ENCODE results near the gene PTGDR.

PTGDR gene

GRCh38 chr14:52310541-52310940 lies 43.0 kb downstream of the PTGDR start:
- Histone ChIP-seq H3K9me3 (ENCODE audit: control insufficient read depth, insufficient read depth, low read length) (no peaks in the 10 kb centered on the region), H3K36me3 (ENCODE audit: insufficient read depth, low read length) (no peaks in the 10 kb centered on the region), H3K9ac (ENCODE audit: low read depth, low read length) (no peak overlapping the region), H3K4me1 (ENCODE audit: insufficient read depth, low read length) (no peaks in the 10 kb centered on the region)

- no peaks in the 10 kb centered on the region for H3K36me3 ChIP-seq (ENCODE audit: insufficient read depth, low read length)
- H3K4me1 ChIP-seq (ENCODE audit: insufficient read depth, low read length) = no peaks in the 10 kb centered on the region
- no peaks in the 10 kb centered on the region for H3K9me3 ChIP-seq (ENCODE audit: control insufficient read depth, insufficient read depth, low read length)
- no peak overlapping the region for H3K9ac ChIP-seq (ENCODE audit: low read depth, low read length)
Observed at GRCh38 chr14:52312931-52313355, 45.4 kb downstream of the PTGDR start.

GRCh38 chr14:52313462-52313861 lies 46.0 kb downstream of the PTGDR start:
- Histone ChIP-seq H3K4me1 (ENCODE audit: insufficient read depth, low read length) (no peaks in the 10 kb centered on the region), H3K9ac (ENCODE audit: low read depth, low read length) (peak overlapping the region; percentile 62; the same call in 1 of the 2 replicates), H3K36me3 (ENCODE audit: insufficient read depth, low read length) (no peaks in the 10 kb centered on the region), H3K9me3 (ENCODE audit: control insufficient read depth, insufficient read depth, low read length) (no peaks in the 10 kb centered on the region)

GRCh38 chr14:52313903-52314594 lies 46.6 kb downstream of the PTGDR start, which contains the start of gene PTGER2:
TSS of gene PTGER2 (plus strand) at chr14:52314312. CDS start at chr14:52314549, 237 bp downstream.
- no peaks in the 10 kb centered on the region for H3K9me3 ChIP-seq (ENCODE audit: control insufficient read depth, insufficient read depth, low read length)
- H3K4me1 ChIP-seq (ENCODE audit: insufficient read depth, low read length) = no peaks in the 10 kb centered on the region
- peak within 1 kb of the TSS; percentile 62; the same call in 1 of the 2 replicates for H3K9ac ChIP-seq (ENCODE audit: low read depth, low read length)
- no peaks in the 10 kb centered on the region for H3K36me3 ChIP-seq (ENCODE audit: insufficient read depth, low read length)

GRCh38 chr14:52314595-52315354 lies 47.3 kb downstream of the PTGDR start:
- Histone ChIP-seq H3K4me1 (ENCODE audit: insufficient read depth, low read length) (no peaks in the 10 kb centered on the region), H3K36me3 (ENCODE audit: insufficient read depth, low read length) (no peaks in the 10 kb centered on the region), H3K9me3 (ENCODE audit: control insufficient read depth, insufficient read depth, low read length) (no peaks in the 10 kb centered on the region), H3K9ac (ENCODE audit: low read depth, low read length) (peak overlapping the region; percentile 62; the same call in 1 of the 2 replicates)

- no peaks in the 10 kb centered on the region for H3K4me1 ChIP-seq (ENCODE audit: insufficient read depth, low read length)
- no peaks in the 10 kb centered on the region for H3K36me3 ChIP-seq (ENCODE audit: insufficient read depth, low read length)
- H3K9ac ChIP-seq (ENCODE audit: low read depth, low read length) = peak overlapping the region; percentile 62; the same call in 1 of the 2 replicates
- H3K9me3 ChIP-seq (ENCODE audit: control insufficient read depth, insufficient read depth, low read length) = peaks cover under 1% of the 10 kb centered on the region; the same call in 1 of the 2 replicates
Observed at GRCh38 chr14:52315355-52315718, 47.8 kb downstream of the PTGDR start.

GRCh38 chr14:52318062-52318461 lies 50.6 kb downstream of the PTGDR start:
- Histone ChIP-seq H3K9me3 (ENCODE audit: control insufficient read depth, insufficient read depth, low read length) (peaks cover 5% of the 10 kb centered on the region), H3K36me3 (ENCODE audit: insufficient read depth, low read length) (no peaks in the 10 kb centered on the region), H3K9ac (ENCODE audit: low read depth, low read length) (no peak overlapping the region), H3K4me1 (ENCODE audit: insufficient read depth, low read length) (no peaks in the 10 kb centered on the region)

GRCh38 chr14:52318826-52319645 lies 51.5 kb downstream of the PTGDR start:
- peaks cover 10% of the 10 kb centered on the region for H3K9me3 ChIP-seq (ENCODE audit: control insufficient read depth, insufficient read depth, low read length)
- no peak overlapping the region for H3K9ac ChIP-seq (ENCODE audit: low read depth, low read length)
- H3K4me1 ChIP-seq (ENCODE audit: insufficient read depth, low read length) = no peaks in the 10 kb centered on the region
- H3K36me3 ChIP-seq (ENCODE audit: insufficient read depth, low read length) = no peaks in the 10 kb centered on the region

- Histone ChIP-seq H3K9ac (ENCODE audit: low read depth, low read length) (no peak overlapping the region), H3K36me3 (ENCODE audit: insufficient read depth, low read length) (no peaks in the 10 kb centered on the region), H3K9me3 (ENCODE audit: control insufficient read depth, insufficient read depth, low read length) (peaks cover 10% of the 10 kb centered on the region), H3K4me1 (ENCODE audit: insufficient read depth, low read length) (no peaks in the 10 kb centered on the region)
Observed at GRCh38 chr14:52319919-52320318, 52.4 kb downstream of the PTGDR start.

GRCh38 chr14:52325126-52325525 lies 57.6 kb downstream of the PTGDR start:
- no peak overlapping the region for H3K9ac ChIP-seq (ENCODE audit: low read depth, low read length)
- no peaks in the 10 kb centered on the region for H3K36me3 ChIP-seq (ENCODE audit: insufficient read depth, low read length)
- H3K4me1 ChIP-seq (ENCODE audit: insufficient read depth, low read length) = no peaks in the 10 kb centered on the region
- H3K9me3 ChIP-seq (ENCODE audit: control insufficient read depth, insufficient read depth, low read length) = peaks cover 10% of the 10 kb centered on the region

GRCh38 chr14:52325630-52326029 lies 58.1 kb downstream of the PTGDR start:
- Histone ChIP-seq H3K4me1 (ENCODE audit: insufficient read depth, low read length) (no peaks in the 10 kb centered on the region), H3K9ac (ENCODE audit: low read depth, low read length) (no peak overlapping the region), H3K36me3 (ENCODE audit: insufficient read depth, low read length) (no peaks in the 10 kb centered on the region), H3K9me3 (ENCODE audit: control insufficient read depth, insufficient read depth, low read length) (peaks cover 7% of the 10 kb centered on the region)

Data from ES-I3 (cell line).